HAP-1 (cell line): ENCODE data around the gene N4BP3.
"Not testable (repeated sequence)": the region's sequence is repeated elsewhere in the genome, so short reads cannot be mapped to it uniquely, and the experiment has no call there.

Experiments
- DNase-seq, 2 experiments: peaks; one replicate each; pipeline ENCODE4 v3.0.0-alpha.2; 2016 to 2020; ENCODE audit warnings: low spot score in 2 of 2
- H3K27me3 ChIP-seq: fragments of 250-450 bp; sonication (Bioruptor Pico); 2 replicates; pipeline ENCODE4 v1.5.1; 2020; ENCODE audit warnings: low read depth, mild to moderate bottlenecking, moderate library complexity
- H3K36me3 ChIP-seq: fragments of 250-450 bp; sonication (Bioruptor Pico); replicated peaks from 2 replicates; pipeline ENCODE4 v1.5.1; 2020; ENCODE audit warnings: mild to moderate bottlenecking
- H3K4me1 ChIP-seq: fragments of 250-450 bp; sonication (Bioruptor Pico); 2 replicates; pipeline ENCODE4 v1.5.1; 2020; ENCODE audit warnings: mild to moderate bottlenecking
- H3K4me3 ChIP-seq: fragments of 250-450 bp; sonication (Bioruptor Pico); 2 replicates; pipeline ENCODE4 v1.5.1; 2020; ENCODE audit warnings: mild to moderate bottlenecking, moderate library complexity
- H3K9me3 ChIP-seq: fragments of 250-450 bp; sonication (Bioruptor Pico); 2 replicates; pipeline ENCODE4 v1.5.1; 2020; ENCODE audit warnings: mild to moderate bottlenecking, moderate library complexity
- in situ Hi-C: fragments of 300-500 bp; cut with MboI; formaldehyde crosslinking; loops from 3 replicates; pipeline ENCODE4 v1.14.3; 2020; ENCODE audit warnings: low sequenced_read_pairs, inconsistent platforms, mixed read lengths

Gene N4BP3

GRCh38 chr5:178081571-178082243 lies 31.6 kb upstream of the N4BP3 start:
- Histone ChIP-seq H3K9me3 (no peaks in the 10 kb centered on the region), H3K4me1 (no peaks in the 10 kb centered on the region), H3K4me3 (no peak overlapping the region), H3K36me3 (no peaks in the 10 kb centered on the region), H3K27me3 (no peaks in the 10 kb centered on the region)
- in situ Hi-C loops = loop anchor here (5.0 kb wide), 1 partner anchor 81 kb away; no protein-coding TSS in a partner anchor
- no peak for DNase-seq

DNA sequence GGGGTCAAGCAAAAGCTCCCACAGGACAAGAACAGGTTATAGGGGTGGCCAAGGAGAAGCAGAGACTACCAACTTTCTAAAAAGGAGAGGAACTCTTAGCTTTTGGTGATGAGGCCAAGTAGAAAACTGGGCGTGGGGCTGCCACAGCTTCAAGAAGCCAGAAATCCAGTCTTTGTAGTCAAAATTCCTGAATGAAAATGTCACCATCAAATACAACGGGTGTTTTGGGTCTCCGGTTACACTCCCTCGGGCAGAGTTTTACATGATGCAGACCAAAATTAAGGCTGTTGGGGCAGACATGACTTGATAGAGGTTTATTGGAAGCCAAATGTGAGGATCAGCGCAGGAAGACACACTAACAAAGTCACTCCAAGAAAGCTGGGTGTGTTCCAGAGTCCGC lies 29.4 kb upstream of the N4BP3 start:
- in situ Hi-C loops = loop anchor here (5.0 kb wide), 1 partner anchor 78 kb away; no protein-coding TSS in a partner anchor
- H3K9me3 ChIP-seq = no peaks in the 10 kb centered on the region
- DNase-seq = no peak
- no peaks in the 10 kb centered on the region for H3K36me3 ChIP-seq
- no peaks in the 10 kb centered on the region for H3K27me3 ChIP-seq
- no peak overlapping the region for H3K4me3 ChIP-seq
- H3K4me1 ChIP-seq = no peaks in the 10 kb centered on the region

- in situ Hi-C loops = no loop called here
- Histone ChIP-seq H3K4me1 (no peaks in the 10 kb centered on the region), H3K36me3 (no peaks in the 10 kb centered on the region), H3K9me3 (no peaks in the 10 kb centered on the region), H3K4me3 (no peak overlapping the region), H3K27me3 (no peaks in the 10 kb centered on the region)
- DNase-seq = no peak
Measured at GRCh38 chr5:178085316-178085715, 28.0 kb upstream of the N4BP3 start.

DNA sequence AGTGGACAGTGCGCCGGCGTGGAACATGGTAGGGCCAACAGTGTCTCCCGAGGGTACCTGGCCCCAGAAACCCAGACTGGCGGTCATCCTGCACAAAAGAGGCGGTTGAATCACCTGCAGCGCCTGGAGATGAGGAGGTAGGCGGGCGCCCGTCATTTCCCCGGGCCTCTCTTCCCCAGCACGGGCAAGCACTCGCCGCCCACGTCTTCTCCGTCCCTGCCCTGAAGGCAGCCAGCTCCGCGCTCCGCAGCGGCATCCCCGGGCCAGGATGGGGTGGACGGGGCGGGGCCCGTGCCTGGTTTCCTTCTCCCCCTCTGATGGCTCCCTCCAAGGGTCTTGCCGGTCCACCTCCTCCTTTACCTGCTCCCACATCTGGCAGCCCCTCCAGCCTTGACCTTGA lies 27.1 kb upstream of the N4BP3 start:
- DNase-seq = no peak
- in situ Hi-C loops = no loop called here

GRCh38 chr5:178087199-178087598 lies 26.1 kb upstream of the N4BP3 start:
- in situ Hi-C loops, H3K4me3 ChIP-seq: not testable (repeated sequence)

More for the DNA sequence above, 27.1 kb upstream of the N4BP3 start:
- Histone ChIP-seq H3K36me3 (no peaks in the 10 kb centered on the region), H3K9me3 (no peaks in the 10 kb centered on the region; the same call in 1 of the 2 replicates), H3K27me3 (no peaks in the 10 kb centered on the region), H3K4me3 (no peak overlapping the region), H3K4me1 (no peaks in the 10 kb centered on the region)

DNA sequence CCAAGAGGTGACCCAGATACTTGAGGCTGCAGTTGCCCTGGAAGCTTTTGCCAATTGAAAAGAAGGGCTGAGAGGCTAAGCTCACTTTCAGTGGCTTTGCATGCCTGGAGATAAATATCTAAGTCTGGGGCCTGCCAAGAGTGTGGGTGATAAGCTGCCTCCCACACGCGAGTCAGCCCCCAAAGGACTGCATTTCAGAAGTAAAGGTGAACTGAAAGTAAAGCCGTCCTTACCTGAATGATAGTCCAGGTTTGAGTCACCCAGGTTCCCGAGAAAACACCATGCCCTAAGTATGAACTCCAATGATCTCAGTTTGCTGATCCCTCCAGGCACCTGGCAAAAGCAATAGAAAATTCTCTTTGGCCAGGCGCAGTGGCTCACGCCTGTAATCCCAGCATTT lies 22.5 kb upstream of the N4BP3 start:
- H3K36me3 ChIP-seq = no peaks in the 10 kb centered on the region
- H3K4me1 ChIP-seq = no peaks in the 10 kb centered on the region
- in situ Hi-C loops = no loop called here
- H3K27me3 ChIP-seq = no peaks in the 10 kb centered on the region
- no peak for DNase-seq
- H3K9me3 ChIP-seq = peaks cover 4% of the 10 kb centered on the region; the same call in 1 of the 2 replicates
- no peak overlapping the region for H3K4me3 ChIP-seq

More at GRCh38 chr5:178087199-178087598, 26.1 kb upstream of the N4BP3 start:
- not testable (repeated sequence) for H3K4me1 ChIP-seq, DNase-seq, H3K27me3 ChIP-seq, H3K9me3 ChIP-seq, H3K36me3 ChIP-seq

GRCh38 chr5:178093134-178093533 lies 20.2 kb upstream of the N4BP3 start:
- H3K4me1 ChIP-seq = no peaks in the 10 kb centered on the region
- H3K9me3 ChIP-seq = peaks cover 4% of the 10 kb centered on the region; the same call in 1 of the 2 replicates
- no peak overlapping the region for H3K4me3 ChIP-seq
- no peak for DNase-seq
- no peaks in the 10 kb centered on the region for H3K36me3 ChIP-seq
- no peaks in the 10 kb centered on the region for H3K27me3 ChIP-seq
- in situ Hi-C loops = no loop called here

GRCh38 chr5:178094345-178094744 lies 19.0 kb upstream of the N4BP3 start:
- H3K4me1 ChIP-seq = no peaks in the 10 kb centered on the region
- H3K4me3 ChIP-seq = no peak overlapping the region
- in situ Hi-C loops = no loop called here
- H3K9me3 ChIP-seq = peaks cover 4% of the 10 kb centered on the region; the same call in 1 of the 2 replicates
- DNase-seq = no peak
- H3K27me3 ChIP-seq = no peaks in the 10 kb centered on the region
- no peaks in the 10 kb centered on the region for H3K36me3 ChIP-seq

- Histone ChIP-seq H3K4me3 (no peak overlapping the region), H3K4me1 (no peaks in the 10 kb centered on the region), H3K27me3 (no peaks in the 10 kb centered on the region), H3K36me3 (no peaks in the 10 kb centered on the region), H3K9me3 (no peaks in the 10 kb centered on the region)
- no peak for DNase-seq
- in situ Hi-C loops = no loop called here
Measured at GRCh38 chr5:178098685-178099084, 14.6 kb upstream of the N4BP3 start.

- Histone ChIP-seq H3K36me3 (no peaks in the 10 kb centered on the region), H3K4me1 (no peaks in the 10 kb centered on the region), H3K27me3 (no peaks in the 10 kb centered on the region), H3K4me3 (no peak overlapping the region), H3K9me3 (no peaks in the 10 kb centered on the region)
- no peak for DNase-seq
- in situ Hi-C loops = no loop called here
Measured at GRCh38 chr5:178103612-178104011, 9.7 kb upstream of the N4BP3 start.

- Histone ChIP-seq H3K4me3 (no peak overlapping the region), H3K36me3 (no peaks in the 10 kb centered on the region), H3K4me1 (no peaks in the 10 kb centered on the region), H3K27me3 (no peaks in the 10 kb centered on the region), H3K9me3 (no peaks in the 10 kb centered on the region)
- in situ Hi-C loops = no loop called here
- DNase-seq = no peak
Measured at GRCh38 chr5:178104492-178104891, 8.8 kb upstream of the N4BP3 start.

GRCh38 chr5:178106086-178106485 lies 7.2 kb upstream of the N4BP3 start:
- no peaks in the 10 kb centered on the region for H3K27me3 ChIP-seq
- no peaks in the 10 kb centered on the region for H3K36me3 ChIP-seq
- no peaks in the 10 kb centered on the region for H3K4me1 ChIP-seq
- in situ Hi-C loops = no loop called here
- no peak for DNase-seq
- H3K4me3 ChIP-seq = no peak overlapping the region
- no peaks in the 10 kb centered on the region for H3K9me3 ChIP-seq

- in situ Hi-C loops = no loop called here
- Histone ChIP-seq H3K4me3 (no peak overlapping the region), H3K9me3 (no peaks in the 10 kb centered on the region), H3K27me3 (no peaks in the 10 kb centered on the region), H3K36me3 (no peaks in the 10 kb centered on the region), H3K4me1 (no peaks in the 10 kb centered on the region)
- no peak for DNase-seq
Measured at GRCh38 chr5:178106556-178107239, 6.6 kb upstream of the N4BP3 start.

GRCh38 chr5:178107756-178108310 lies 5.5 kb upstream of the N4BP3 start:
- Histone ChIP-seq H3K9me3 (no peaks in the 10 kb centered on the region), H3K4me1 (no peaks in the 10 kb centered on the region), H3K4me3 (no peak overlapping the region), H3K36me3 (no peaks in the 10 kb centered on the region), H3K27me3 (peaks cover 3% of the 10 kb centered on the region; the same call in 1 of the 2 replicates)
- in situ Hi-C loops = no loop called here
- no peak for DNase-seq
